Measurements from ENCODE around the gene TBC1D22A.

Gene TBC1D22A

GRCh38 chr22:46758867-46759290 is 3.6 kb upstream of the TBC1D22A start:
- TF ChIP-seq JUND (IDR thresholded peaks at IDR 0.05; ENCODE audit: low read depth): no peak
- DNase-seq (ENCODE audit: low read depth in 1 of 2, low spot score in 1 of 2): peak in 1 of 2 experiments; percentile 74
- in situ Hi-C loops (cut with HindIII; ENCODE audit: low pct_unique_long_range_greater_than_20kb, low sequenced_read_pairs): no loop called here

- in situ Hi-C loops (cut with HindIII; ENCODE audit: low pct_unique_long_range_greater_than_20kb, low sequenced_read_pairs): no loop called here
- no peak for TF ChIP-seq JUND (IDR thresholded peaks at IDR 0.05; ENCODE audit: low read depth)
- DNase-seq (ENCODE audit: low read depth in 1 of 2, low spot score in 1 of 2): no peak
These were observed 1.4 kb upstream of the TBC1D22A start for GRCh38 chr22:46761017-46761416.

DNA sequence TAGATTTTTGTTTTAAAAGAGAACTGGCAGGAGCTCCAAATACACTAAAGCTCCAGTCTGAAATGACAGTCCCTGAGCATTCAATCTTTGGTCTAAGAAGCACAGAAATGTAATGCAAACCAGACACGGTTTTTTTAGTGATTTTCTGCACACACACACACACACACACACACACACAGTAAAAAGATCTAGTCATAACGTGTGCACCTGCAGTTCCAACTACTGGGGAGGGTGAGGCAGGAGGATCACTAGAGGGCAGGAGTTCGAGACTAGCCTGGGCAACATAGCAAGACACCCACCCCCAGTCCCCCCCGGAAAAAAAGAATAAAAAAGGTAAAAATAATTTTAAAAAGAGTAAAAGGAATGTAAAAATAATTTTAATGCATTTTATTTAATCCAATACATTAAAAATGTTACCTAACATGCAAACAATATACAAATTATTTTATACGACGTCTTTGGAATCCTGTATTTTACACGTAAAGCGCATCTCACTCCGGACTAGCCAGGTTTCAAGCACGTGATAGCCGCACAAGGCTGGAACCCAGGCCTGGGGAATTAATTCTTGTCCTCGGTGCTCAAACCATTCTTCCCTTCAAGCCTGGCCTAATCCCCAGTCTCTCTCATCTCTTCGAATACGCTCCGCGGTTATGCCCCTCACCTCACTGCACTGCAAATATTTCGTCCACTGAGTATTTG is 762 bp upstream of the TBC1D22A start:
- in situ Hi-C loops (cut with HindIII; ENCODE audit: low pct_unique_long_range_greater_than_20kb, low sequenced_read_pairs): no loop called here
- no peak for TF ChIP-seq JUND (IDR thresholded peaks at IDR 0.05; ENCODE audit: low read depth)
- DNase-seq (ENCODE audit: low read depth in 1 of 2, low spot score in 1 of 2): no peak

GRCh38 chr22:46763051-46763705 is 728 bp downstream of the TBC1D22A start:
- in situ Hi-C loops (cut with HindIII; ENCODE audit: low pct_unique_long_range_greater_than_20kb, low sequenced_read_pairs): no loop called here
- TF ChIP-seq JUND (IDR thresholded peaks at IDR 0.05; ENCODE audit: low read depth): no peak
- DNase-seq (ENCODE audit: low read depth in 1 of 2, low spot score in 1 of 2): no peak

GRCh38 chr22:46764140-46764680 is 1.8 kb downstream of the TBC1D22A start:
- TF ChIP-seq JUND (IDR thresholded peaks at IDR 0.05; ENCODE audit: low read depth): no peak
- in situ Hi-C loops (cut with HindIII; ENCODE audit: low pct_unique_long_range_greater_than_20kb, low sequenced_read_pairs): no loop called here
- no peak for DNase-seq (ENCODE audit: low read depth in 1 of 2, low spot score in 1 of 2)

DNA sequence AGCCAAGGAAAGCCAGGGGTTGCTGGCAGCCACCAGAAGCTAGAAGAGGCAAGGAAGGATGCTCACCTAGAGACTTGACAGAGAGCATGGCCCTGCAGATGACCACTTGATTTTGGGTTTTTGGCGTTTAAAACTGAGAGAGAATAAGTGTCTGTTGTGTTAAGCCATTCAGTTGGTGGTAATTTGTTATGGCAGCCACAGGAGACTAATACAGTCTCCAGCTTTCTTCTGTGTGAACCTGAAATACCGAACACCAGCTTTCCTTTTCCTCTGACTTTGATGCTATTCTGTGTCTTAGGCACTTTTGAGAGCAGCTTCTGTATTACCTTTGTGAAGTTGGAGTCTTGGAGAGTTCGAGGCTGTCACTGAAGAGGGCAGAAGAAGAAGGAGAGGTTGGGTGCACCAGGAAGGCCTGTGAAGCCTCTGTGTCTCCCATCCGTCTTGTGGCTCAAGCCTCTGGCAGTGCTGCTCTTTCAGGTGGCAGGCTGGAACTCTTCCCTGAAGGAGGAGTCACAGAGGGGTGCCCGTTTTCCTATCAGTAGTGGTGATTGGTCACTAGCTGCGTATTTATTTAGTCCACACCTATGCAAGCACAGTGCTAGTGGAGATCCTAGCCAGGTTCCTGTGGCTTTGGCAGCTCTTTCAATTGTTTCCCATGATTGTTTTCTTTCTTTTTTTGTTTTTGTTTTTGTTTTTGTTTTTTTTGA is 2.5 kb downstream of the TBC1D22A start:
- in situ Hi-C loops (cut with HindIII; ENCODE audit: low pct_unique_long_range_greater_than_20kb, low sequenced_read_pairs): no loop called here
- DNase-seq (ENCODE audit: low read depth in 1 of 2, low spot score in 1 of 2): no peak
- no peak for TF ChIP-seq JUND (IDR thresholded peaks at IDR 0.05; ENCODE audit: low read depth)

GRCh38 chr22:46766611-46767010 is 4.2 kb downstream of the TBC1D22A start:
- DNase-seq (ENCODE audit: low read depth in 1 of 2, low spot score in 1 of 2): no peak
- in situ Hi-C loops (cut with HindIII; ENCODE audit: low pct_unique_long_range_greater_than_20kb, low sequenced_read_pairs): no loop called here
- no peak for TF ChIP-seq JUND (IDR thresholded peaks at IDR 0.05; ENCODE audit: low read depth)

- no peak for TF ChIP-seq JUND (IDR thresholded peaks at IDR 0.05; ENCODE audit: low read depth)
- in situ Hi-C loops (cut with HindIII; ENCODE audit: low pct_unique_long_range_greater_than_20kb, low sequenced_read_pairs): no loop called here
- DNase-seq (ENCODE audit: low read depth in 1 of 2, low spot score in 1 of 2): no peak
These were observed 5.0 kb downstream of the TBC1D22A start for GRCh38 chr22:46767249-46767985.

GRCh38 chr22:46769191-46769675 is 6.8 kb downstream of the TBC1D22A start:
- in situ Hi-C loops (cut with HindIII; ENCODE audit: low pct_unique_long_range_greater_than_20kb, low sequenced_read_pairs): no loop called here
- no peak for TF ChIP-seq JUND (IDR thresholded peaks at IDR 0.05; ENCODE audit: low read depth)
- no peak for DNase-seq (ENCODE audit: low read depth in 1 of 2, low spot score in 1 of 2)

DNA sequence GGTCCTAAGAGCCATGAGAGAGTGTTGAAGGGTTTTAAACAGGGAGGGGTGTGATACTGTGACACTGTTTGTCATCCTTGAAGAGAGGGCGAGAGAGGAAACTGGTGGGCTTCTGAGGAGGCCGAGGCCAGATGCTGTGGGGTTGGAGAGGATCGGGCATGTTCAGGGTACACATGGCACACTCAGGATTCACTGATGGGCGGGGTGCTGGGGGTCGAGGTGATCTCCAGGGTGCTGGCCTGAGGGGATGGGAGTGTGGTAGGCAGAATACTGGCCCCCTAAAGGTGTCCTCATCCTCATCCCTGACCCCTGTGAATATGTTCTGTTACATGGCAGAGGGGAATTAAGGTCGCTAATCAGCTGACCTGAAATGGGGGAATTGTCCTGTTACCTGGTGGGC is 7.3 kb downstream of the TBC1D22A start:
- in situ Hi-C loops (cut with HindIII; ENCODE audit: low pct_unique_long_range_greater_than_20kb, low sequenced_read_pairs): no loop called here
- no peak for TF ChIP-seq JUND (IDR thresholded peaks at IDR 0.05; ENCODE audit: low read depth)
- DNase-seq (ENCODE audit: low read depth in 1 of 2, low spot score in 1 of 2): no peak

DNA sequence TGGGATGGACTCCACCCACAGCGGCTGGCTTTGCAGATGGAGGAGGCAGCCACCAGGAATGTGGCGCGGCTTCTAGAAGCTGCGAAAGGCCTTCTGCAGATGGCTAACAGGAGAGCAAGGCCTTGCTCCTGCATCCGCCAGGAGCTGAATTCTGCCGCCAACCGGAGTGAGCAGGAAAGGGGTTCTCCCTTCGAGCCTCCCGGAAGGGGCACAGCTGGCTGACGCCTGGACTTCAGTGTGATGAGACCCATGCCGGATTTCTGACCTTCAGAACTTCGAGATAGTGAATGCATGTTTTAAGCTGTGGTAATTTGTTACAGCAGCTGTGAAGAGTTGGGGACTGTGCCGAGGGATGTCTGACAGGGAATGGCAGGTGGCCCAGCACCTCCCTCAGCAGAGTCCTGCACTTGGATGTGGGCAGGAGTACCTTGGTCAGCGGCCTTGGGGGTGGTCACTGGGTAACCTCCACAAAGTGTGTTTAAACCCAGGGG is 7.7 kb downstream of the TBC1D22A start:
- no peak for TF ChIP-seq JUND (IDR thresholded peaks at IDR 0.05; ENCODE audit: low read depth)
- no peak for DNase-seq (ENCODE audit: low read depth in 1 of 2, low spot score in 1 of 2)
- in situ Hi-C loops (cut with HindIII; ENCODE audit: low pct_unique_long_range_greater_than_20kb, low sequenced_read_pairs): no loop called here

DNA sequence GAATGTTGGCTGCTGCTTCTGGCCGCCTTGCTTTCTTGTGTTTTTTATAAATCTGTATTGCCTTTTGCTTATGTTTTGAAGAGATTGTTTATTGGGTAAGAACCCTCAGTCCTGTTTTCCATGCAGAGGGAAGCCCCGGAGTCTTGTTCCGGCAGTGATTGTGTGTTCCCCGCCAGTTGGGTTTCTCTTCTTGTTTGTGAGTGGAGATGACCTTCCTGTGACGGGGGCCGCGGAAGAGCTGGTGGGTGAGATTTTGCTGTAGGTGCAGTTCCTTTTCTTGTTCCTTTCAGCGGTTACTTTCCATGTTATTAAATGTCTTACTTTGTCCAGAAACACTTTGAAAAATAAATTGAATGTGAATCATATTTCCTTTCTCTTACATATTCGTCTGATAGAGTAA is 8.3 kb downstream of the TBC1D22A start:
- DNase-seq (ENCODE audit: low read depth in 1 of 2, low spot score in 1 of 2): no peak
- TF ChIP-seq JUND (IDR thresholded peaks at IDR 0.05; ENCODE audit: low read depth): no peak
- in situ Hi-C loops (cut with HindIII; ENCODE audit: low pct_unique_long_range_greater_than_20kb, low sequenced_read_pairs): no loop called here

Measured in T47D (cell line).